ENCODE data around the gene CDC5L.

The CDC5L gene

GRCh38 chr6:44375071-44375470, 12.4 kb upstream of the CDC5L start:
- DNase-seq: no peak

GRCh38 chr6:44377484-44377883, 10.0 kb upstream of the CDC5L start:
- DNase-seq: no peak

- DNase-seq: no peak
Observed at GRCh38 chr6:44377971-44378370, 9.5 kb upstream of the CDC5L start.

GRCh38 chr6:44381739-44382138, 5.8 kb upstream of the CDC5L start:
- no peak for DNase-seq

GRCh38 chr6:44386364-44386928, 1.1 kb upstream of the CDC5L start:
- DNase-seq: no peak

DNA sequence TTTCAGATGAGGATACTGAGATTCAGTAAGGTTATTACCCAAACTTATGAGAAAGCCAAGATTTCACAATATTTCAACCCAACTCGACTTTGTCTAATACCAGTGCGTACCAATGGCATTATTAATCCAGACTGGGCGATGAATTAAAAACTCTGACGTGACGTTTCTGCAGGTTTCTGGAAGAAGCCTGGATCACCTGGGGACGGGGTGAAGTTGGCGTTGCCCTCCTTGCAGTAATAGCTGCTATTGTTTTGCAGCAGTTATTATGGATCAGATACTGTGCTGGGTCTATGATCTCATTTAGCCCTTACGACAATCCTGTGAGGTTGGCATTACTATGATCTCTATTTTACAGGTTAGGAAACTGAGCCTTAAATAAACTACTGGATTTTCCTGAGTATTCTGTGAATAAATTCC, 569 bp upstream of the CDC5L start:
- DNase-seq: no peak

GRCh38 chr6:44388135-44388487, 605 bp downstream of the CDC5L start:
- peak in 1 of 2 experiments; percentile 34 for DNase-seq

GRCh38 chr6:44388887-44389286, 1.4 kb downstream of the CDC5L start:
- no peak for DNase-seq

DNA sequence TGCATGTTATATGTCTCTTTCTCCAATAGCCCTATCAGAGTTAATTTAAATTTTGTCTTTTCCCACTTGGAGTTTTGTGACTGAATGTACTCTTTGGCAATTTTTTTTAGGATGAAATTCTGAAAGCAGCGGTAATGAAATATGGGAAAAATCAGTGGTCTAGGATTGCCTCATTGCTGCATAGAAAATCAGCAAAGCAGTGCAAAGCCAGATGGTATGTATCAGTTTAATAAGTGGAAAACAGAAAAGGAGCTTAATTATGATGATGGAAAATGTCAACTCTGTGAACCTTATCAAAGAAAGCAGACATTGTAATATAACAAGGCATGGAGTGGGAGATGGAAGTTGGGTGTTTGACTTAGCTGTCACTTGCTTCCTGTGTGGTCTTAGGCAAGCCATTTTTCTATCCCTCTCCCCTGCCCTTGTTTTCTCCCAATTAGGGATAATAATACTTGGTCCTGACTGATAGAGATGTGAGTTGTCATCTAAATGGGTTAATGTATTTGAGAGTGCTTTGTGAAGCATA, 2.7 kb downstream of the CDC5L start:
- DNase-seq: no peak

GRCh38 chr6:44395501-44395900, 8.0 kb downstream of the CDC5L start:
- no peak for DNase-seq

DNA sequence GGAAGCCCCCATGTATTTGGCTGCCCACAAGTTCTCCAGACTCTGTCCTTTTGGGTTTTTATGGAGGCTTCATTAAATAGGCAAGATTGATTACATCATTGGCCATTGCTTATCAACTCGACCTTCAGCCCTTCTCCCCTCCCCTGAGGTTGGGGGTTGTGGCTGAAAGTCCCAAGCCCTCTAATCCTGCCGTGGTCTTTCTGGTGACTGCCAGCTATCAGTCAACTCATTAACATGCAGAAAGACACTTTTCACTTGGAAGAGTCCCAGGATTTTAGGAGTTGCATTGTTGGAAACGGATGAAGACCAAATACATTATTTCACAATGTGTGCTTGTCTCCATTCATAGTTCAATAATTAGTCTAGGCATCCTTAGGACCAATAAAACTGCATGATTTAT, 9.5 kb downstream of the CDC5L start:
- DNase-seq: no peak

DNA sequence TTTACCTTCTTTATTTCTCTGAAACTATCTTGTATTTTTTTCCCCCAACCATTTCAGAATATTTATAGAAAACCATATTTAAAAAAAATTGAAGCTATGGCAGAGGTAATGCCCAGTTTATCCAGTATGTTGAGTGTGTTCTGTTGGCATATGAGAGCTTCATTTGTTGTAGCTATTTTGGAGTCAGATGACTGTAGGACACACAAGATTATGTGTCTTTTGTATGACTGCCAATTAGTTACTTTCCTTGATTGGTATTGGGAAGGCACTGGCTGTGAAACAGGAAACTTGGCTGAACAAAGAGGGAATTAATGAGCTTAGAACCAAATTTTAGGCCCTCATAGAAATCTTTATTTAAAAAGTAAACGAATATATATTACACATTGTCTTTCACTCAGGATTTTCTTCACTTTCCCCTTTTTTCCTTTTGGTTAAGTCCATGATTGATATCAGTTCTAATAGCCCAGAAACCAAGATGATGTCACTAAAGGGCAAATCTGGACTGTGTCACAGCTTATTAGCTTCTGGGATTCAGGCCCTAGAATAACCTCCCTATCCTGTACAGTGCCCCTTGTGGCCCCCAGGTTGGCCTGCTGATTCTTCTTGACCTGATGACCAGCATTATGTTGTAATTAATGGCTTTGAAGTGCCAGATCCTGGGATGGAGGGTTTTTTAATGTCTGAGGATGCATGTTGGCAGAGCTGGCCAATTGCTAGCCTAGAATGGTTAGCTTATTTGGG, 10.1 kb downstream of the CDC5L start:
- DNase-seq: no peak

GRCh38 chr6:44399991-44400390, 12.5 kb downstream of the CDC5L start:
- DNase-seq: no peak

GRCh38 chr6:44400572-44400971, 13.1 kb downstream of the CDC5L start:
- DNase-seq: no peak

DNA sequence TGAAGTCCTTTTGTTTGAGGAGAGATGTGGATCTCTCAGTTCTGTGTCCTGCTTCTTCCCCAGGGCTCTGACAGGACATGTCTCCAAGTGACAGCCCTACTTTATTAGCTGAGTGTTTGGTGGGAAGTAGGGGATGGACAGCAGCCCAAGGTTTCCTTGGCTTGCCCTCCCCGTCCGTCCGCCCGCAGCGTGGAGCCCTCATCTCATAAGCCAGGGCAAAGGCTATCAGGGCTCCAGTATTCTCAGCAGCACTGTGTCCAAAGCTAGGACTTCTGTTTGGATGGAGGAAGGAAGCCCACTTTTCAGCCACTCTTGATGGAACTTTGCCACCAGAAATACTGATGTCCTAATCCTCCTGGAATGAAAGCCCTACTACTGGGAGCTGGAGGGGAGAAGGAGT, 13.6 kb downstream of the CDC5L start:
- no peak for DNase-seq

DNA sequence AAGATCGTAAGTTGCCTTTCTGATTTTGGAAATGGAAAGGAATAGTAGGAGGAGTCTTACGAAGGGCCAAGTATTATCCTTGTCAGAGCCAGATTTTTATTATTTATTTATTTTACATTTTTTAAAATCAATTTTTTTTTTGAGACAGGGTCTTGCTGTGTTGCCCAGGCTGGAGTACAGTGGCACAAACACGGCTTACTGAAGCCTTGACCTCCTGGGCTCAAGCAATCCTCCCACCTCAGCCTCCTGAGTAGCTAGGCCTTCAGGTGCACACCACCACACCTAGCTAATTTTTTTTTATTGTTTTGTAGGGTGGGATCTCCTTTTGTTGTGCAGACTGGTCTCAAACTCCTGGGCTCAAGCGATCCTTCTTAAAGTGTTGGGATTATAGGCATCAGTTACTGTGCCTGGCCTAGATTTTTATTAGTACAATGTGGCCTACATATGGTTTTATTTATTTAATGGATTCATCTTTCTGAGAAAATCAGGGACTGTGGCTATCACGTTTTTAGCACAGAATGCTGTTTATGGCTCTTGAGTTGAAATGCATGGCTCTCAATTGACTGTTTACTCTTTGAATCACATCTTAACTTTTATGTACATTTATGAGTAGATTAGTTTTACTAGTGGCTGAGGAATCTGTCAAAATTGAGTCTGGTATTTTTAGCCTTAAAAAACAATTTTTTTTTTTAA, 16.7 kb downstream of the CDC5L start:
- DNase-seq: no peak

GRCh38 chr6:44404715-44405099, 17.2 kb downstream of the CDC5L start:
- no peak for DNase-seq

- DNase-seq: no peak
Observed at GRCh38 chr6:44407951-44408670, 20.6 kb downstream of the CDC5L start.

GRCh38 chr6:44409207-44409794, 21.8 kb downstream of the CDC5L start:
- DNase-seq: no peak

DNA sequence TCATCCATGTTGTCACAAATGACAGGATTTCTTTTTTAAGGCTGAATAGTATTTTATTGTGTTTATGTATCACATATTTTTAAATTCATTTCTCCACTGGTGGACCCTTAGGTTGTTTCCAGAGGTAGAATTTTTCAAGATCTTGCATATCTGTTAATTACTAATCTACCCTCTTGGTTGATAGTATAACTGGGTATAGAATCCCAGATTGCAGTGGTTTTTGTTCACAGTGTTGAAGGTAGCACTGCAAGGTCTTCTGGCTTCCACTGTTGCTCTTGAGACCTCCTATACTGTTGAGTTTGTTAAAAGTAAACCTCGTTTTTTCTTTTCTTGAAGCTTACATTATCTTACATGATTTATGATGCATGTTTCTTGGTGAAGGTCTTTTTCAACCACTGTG, 22.9 kb downstream of the CDC5L start:
- DNase-seq: no peak

- DNase-seq: no peak
Observed at GRCh38 chr6:44411141-44411540, 23.6 kb downstream of the CDC5L start.

- DNase-seq: no peak
Observed at GRCh38 chr6:44415449-44415848, 27.9 kb downstream of the CDC5L start.

DNA sequence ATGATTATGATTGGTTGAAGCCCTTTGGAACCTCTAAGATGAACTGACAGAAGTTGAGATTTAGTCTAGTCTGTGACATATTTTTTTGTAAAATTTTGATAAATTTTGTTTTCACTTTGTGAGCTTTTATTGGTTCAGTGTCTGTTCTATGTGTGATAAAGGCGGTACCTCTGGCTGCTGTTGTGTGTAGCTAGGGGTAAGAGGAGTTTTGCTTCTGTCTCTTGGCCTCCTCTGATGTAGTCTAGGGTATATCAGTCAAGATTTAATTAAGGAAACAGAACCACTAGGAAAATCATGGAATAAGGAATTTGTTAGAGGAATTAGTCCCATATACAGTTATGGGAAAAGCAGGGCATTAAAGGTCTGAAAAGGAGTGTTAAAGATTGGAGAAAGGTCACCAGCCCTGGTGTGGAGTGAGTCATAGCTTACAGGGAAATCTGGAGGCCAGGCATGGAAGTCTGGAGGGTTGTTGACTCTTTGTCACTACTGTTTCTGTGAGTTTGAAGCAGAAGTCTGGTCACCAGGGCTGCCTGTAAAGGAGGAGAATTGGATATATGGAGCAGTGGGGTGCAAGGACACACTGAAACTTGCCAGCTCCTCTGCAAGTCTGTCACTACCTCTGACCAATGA, 28.5 kb downstream of the CDC5L start:
- DNase-seq: no peak

Measured in NCI-H524 (cell line).